Peyer's patch (tissue), 4 donors: ENCODE results near the gene PPFIBP2. TPM values are rescaled to one million over a fixed set of nuclear protein-coding genes. Genes with fewer than 3 reads are reported as not detected.

Experiments
- DNase-seq, 3 donors: peaks; one replicate each; pipeline ENCODE4 v3.0.0-alpha.2; 2017 to 2019
- H3K27ac ChIP-seq, 4 donors: fragments of 200-600 bp; sonication (generic); one replicate each; pipeline ENCODE4 v1.5.1; 2016 to 2019
- H3K27me3 ChIP-seq, 2 donors: fragments of 200-600 bp; sonication (generic); one replicate each; pipeline ENCODE4 v1.5.1; 2019
- H3K36me3 ChIP-seq, 3 donors: fragments of 200-600 bp; sonication (generic); one replicate each; pipeline ENCODE4 v1.5.1; 2016 to 2019
- H3K4me1 ChIP-seq, 4 donors: fragments of 200-600 bp; sonication (generic); one replicate each; pipeline ENCODE4 v1.5.1; 2016 to 2019
- H3K4me3 ChIP-seq, 4 donors: fragments of 200-600 bp; sonication (generic); 1 replicate in 3 of 4; 2 replicates in 1 of 4; pipeline ENCODE4 v1.5.1; 2016 to 2019; ENCODE audit warnings: mild to moderate bottlenecking in 1 of 4
- H3K9me3 ChIP-seq, 4 donors: fragments of 200-600 bp; sonication (generic); one replicate each; pipeline ENCODE4 v1.5.1; 2016 to 2019; ENCODE audit warnings: mild to moderate bottlenecking in 1 of 4
- CTCF ChIP-seq, 6 experiments: fragments of 450-650 bp in 4 of 6; fragments of 200-600 bp in 2 of 6; sonication (generic) in 1 of 6; IDR thresholded peaks; one replicate each; pipeline ENCODE4 v1.5.1; 2017 to 2019; ENCODE audit warnings: antibody characterized with exemption in 6 of 6, mild to moderate bottlenecking in 3 of 6, moderate library complexity in 1 of 6
- POLR2A ChIP-seq, 2 donors: fragments of 450-650 bp; IDR thresholded peaks; one replicate each; pipeline ENCODE4 v1.5.1; 2017; ENCODE audit warnings: antibody characterized with exemption in 2 of 2, mild to moderate bottlenecking in 2 of 2, moderate library complexity in 2 of 2
- total RNA-seq, 4 donors: library from RNA; depleted of rRNA; stranded (reverse); fragments of >200 nt; gene quantifications; one replicate each; pipeline ENCODE4 v1.1.0, GENCODE V29; 2016

PPFIBP2 gene
- total RNA-seq, 4 donors from 2014 or later = 74.6 to 245 (median 148) TPM

- DNase-seq = no peak
- TF ChIP-seq CTCF (IDR thresholded peaks at IDR 0.05) (no peak), POLR2A (IDR thresholded peaks at IDR 0.05) (no peak)
- Histone ChIP-seq H3K36me3 (no peaks in the 10 kb centered on the region), H3K9me3 (no peaks in the 10 kb centered on the region), H3K27me3 (no peaks in the 10 kb centered on the region), H3K27ac (no peak overlapping the region), H3K4me3 (no peak overlapping the region), H3K4me1 (peaks cover 0 to 43% (median 5%) of the 10 kb centered on the region in 4 donors)
Observed at GRCh38 chr11:7570938-7571521, 57.2 kb downstream of the PPFIBP2 start.

GRCh38 chr11:7571640-7572000, 57.8 kb downstream of the PPFIBP2 start:
- DNase-seq = peak in 2 of 3 donors; percentile 77 to 86
- peaks cover 0 to 49% (median 8%) of the 10 kb centered on the region in 4 donors for H3K4me1 ChIP-seq
- TF ChIP-seq CTCF (IDR thresholded peaks at IDR 0.05) (peak; percentile 35 to 95 (median 82)), POLR2A (IDR thresholded peaks at IDR 0.05) (no peak)

GRCh38 chr11:7572001-7572712, 58.4 kb downstream of the PPFIBP2 start:
- H3K36me3 ChIP-seq = no peaks in the 10 kb centered on the region
- H3K27ac ChIP-seq = peak overlapping the region; percentile 21 to 92 (median 36)
- TF ChIP-seq POLR2A (IDR thresholded peaks at IDR 0.05) (no peak), CTCF (IDR thresholded peaks at IDR 0.05) (no peak)
- H3K27me3 ChIP-seq = no peaks in the 10 kb centered on the region
- H3K9me3 ChIP-seq = no peaks in the 10 kb centered on the region
- peaks cover 0 to 51% (median 8%) of the 10 kb centered on the region in 4 donors for H3K4me1 ChIP-seq
- DNase-seq = no peak
- no peak overlapping the region for H3K4me3 ChIP-seq

More at GRCh38 chr11:7571640-7572000, 57.8 kb downstream of the PPFIBP2 start:
- Histone ChIP-seq H3K27ac (peak overlapping the region; percentile 21 to 92 (median 36)), H3K36me3 (no peaks in the 10 kb centered on the region), H3K9me3 (no peaks in the 10 kb centered on the region), H3K4me3 (no peak overlapping the region), H3K27me3 (no peaks in the 10 kb centered on the region)

- Histone ChIP-seq H3K9me3 (no peaks in the 10 kb centered on the region), H3K4me3 (no peak overlapping the region), H3K36me3 (no peaks in the 10 kb centered on the region), H3K27me3 (no peaks in the 10 kb centered on the region), H3K27ac (peak overlapping the region in 2 of 4 donors; percentile 92 to 96), H3K4me1 (peaks cover 0 to 61% (median 8%) of the 10 kb centered on the region in 4 donors)
- DNase-seq = no peak
- TF ChIP-seq POLR2A (IDR thresholded peaks at IDR 0.05) (no peak), CTCF (IDR thresholded peaks at IDR 0.05) (no peak)
Observed at GRCh38 chr11:7573193-7573557, 59.4 kb downstream of the PPFIBP2 start.

GRCh38 chr11:7573558-7574296, 59.9 kb downstream of the PPFIBP2 start:
- no peaks in the 10 kb centered on the region for H3K36me3 ChIP-seq
- no peaks in the 10 kb centered on the region for H3K9me3 ChIP-seq
- H3K27me3 ChIP-seq = no peaks in the 10 kb centered on the region
- H3K4me3 ChIP-seq = peak overlapping the region in 2 of 4 donors; percentile 30 to 38
- peak in 1 of 2 donors; percentile 32 for TF ChIP-seq POLR2A (IDR thresholded peaks at IDR 0.05)
- TF ChIP-seq CTCF (IDR thresholded peaks at IDR 0.05) = no peak
- peak in 2 of 3 donors; percentile 79 to 82 for DNase-seq
- H3K4me1 ChIP-seq = peaks cover 0 to 66% (median 8%) of the 10 kb centered on the region in 4 donors
- H3K27ac ChIP-seq = peak overlapping the region in 3 of 4 donors; percentile 88 to 96 (median 92)
